IMR-90 (cell line): ENCODE results near the gene AKR1E2. TPM values are rescaled to one million over a fixed set of nuclear protein-coding genes. Genes with fewer than 3 reads are reported as not detected.

ENCODE experiments used
- ATAC-seq: fragments of 200-7000 bp; cut with Tn5 transposase; 2 replicates; pipeline ENCODE4 v1.9.1; 2020; ENCODE audit warnings: low read depth, mild to moderate bottlenecking, moderate library complexity
- BruUV-seq: library from RNA; stranded (reverse); fragments of 400-500 nt; replicated peaks from 2 replicates; lab custom pipeline; 2021; lab: Mats Ljungman, UMichigan
- CTCF ChIA-PET: fragments of 300-600 bp; formaldehyde crosslinking; extraction: SDS; loops from one replicate; lab custom pipeline; 2021; ENCODE audit warnings: antibody characterized with exemption; lab: Yijun Ruan, JAX
- POLR2A ChIA-PET: fragments of 300-600 bp; sonication (Branson Sonifier 250); formaldehyde crosslinking; loops from one replicate; lab custom pipeline; 2022; ENCODE audit warnings: antibody characterized with exemption; ENCODE audit not compliant: unreplicated experiment; lab: Charles Lee
- DNase-seq: peaks from one replicate; pipeline ENCODE4 v3.0.0; 2013
- H2AFZ ChIP-seq: replicated peaks from 2 replicates; pipeline ENCODE3; 2013; ENCODE audit warnings: low read length, mild to moderate bottlenecking; ENCODE audit not compliant: poor library complexity
- H2AK5ac ChIP-seq: 2 replicates; pipeline ENCODE4 v1.6.1; 2013; ENCODE audit warnings: low read depth, low read length, inconsistent platforms
- H2AK9ac ChIP-seq: replicated peaks from 2 replicates; pipeline ENCODE3; 2013; ENCODE audit warnings: mild to moderate bottlenecking, low read depth, low read length, moderate library complexity; ENCODE audit not compliant: poor library complexity
- H2BK120ac ChIP-seq: 2 replicates; pipeline ENCODE4 v1.6.1; 2013; ENCODE audit warnings: low read depth, low read length, inconsistent platforms
- H2BK15ac ChIP-seq: 3 replicates; pipeline ENCODE4 v1.6.1; 2013; ENCODE audit warnings: low read depth, low read length, inconsistent platforms
- H2BK20ac ChIP-seq: 2 replicates; pipeline ENCODE4 v1.6.1; 2013; ENCODE audit warnings: low read depth, mild to moderate bottlenecking, inconsistent platforms, low read length, moderate library complexity
- H2BK5ac ChIP-seq: 2 replicates; pipeline ENCODE4 v1.6.1; 2013; ENCODE audit warnings: mild to moderate bottlenecking, low read depth, low read length, inconsistent platforms; ENCODE audit not compliant: poor library complexity, severe bottlenecking
- H3K14ac ChIP-seq: replicated peaks from 2 replicates; pipeline ENCODE4 v1.6.1; 2013; ENCODE audit warnings: low read depth, low read length, inconsistent platforms
- H3K18ac ChIP-seq: 2 replicates; pipeline ENCODE4 v1.6.1; 2013; ENCODE audit warnings: low read depth, low read length, control low read depth
- H3K23ac ChIP-seq: 2 replicates; pipeline ENCODE4 v1.6.1; 2013; ENCODE audit warnings: low read depth, low read length, inconsistent platforms
- H3K27ac ChIP-seq: 2 replicates; pipeline ENCODE4 v1.5.1; 2013; ENCODE audit warnings: mild to moderate bottlenecking, control low read depth, low read length; ENCODE audit not compliant: insufficient read depth
- H3K27me3 ChIP-seq: 2 replicates; pipeline ENCODE4 v1.6.1; 2013; ENCODE audit warnings: low read length; ENCODE audit not compliant: control insufficient read depth, insufficient read depth
- H3K36me3 ChIP-seq: 2 replicates; pipeline ENCODE4 v1.6.1; 2013; ENCODE audit warnings: low read length, mixed read lengths; ENCODE audit not compliant: control insufficient read depth, insufficient read depth
- H3K4ac ChIP-seq: 2 replicates; pipeline ENCODE4 v1.6.1; 2013; ENCODE audit warnings: low read depth, low read length, inconsistent platforms
- H3K4me1 ChIP-seq: 2 replicates; pipeline ENCODE4 v1.6.1; 2013; ENCODE audit warnings: low read length, mixed read lengths; ENCODE audit not compliant: control insufficient read depth, insufficient read depth
- H3K4me2 ChIP-seq: 2 replicates; pipeline ENCODE4 v1.6.1; 2013; ENCODE audit warnings: low read depth, mild to moderate bottlenecking, control low read depth, low read length, moderate library complexity
- H3K4me3 ChIP-seq: 2 replicates; pipeline ENCODE4 v1.5.1; 2013; ENCODE audit warnings: low read depth, mild to moderate bottlenecking, control low read depth, low read length, moderate library complexity; ENCODE audit not compliant: insufficient read depth
- H3K56ac ChIP-seq: 2 replicates; pipeline ENCODE4 v1.6.1; 2013; ENCODE audit warnings: low read length, inconsistent platforms; ENCODE audit not compliant: insufficient read depth; ENCODE audit errors: extremely low read depth
- H3K79me1 ChIP-seq, 2 experiments: 2 replicates each; pipeline ENCODE4 v1.6.1; 2013; ENCODE audit warnings: low read length in 2 of 2, inconsistent platforms in 1 of 2, low read depth in 1 of 2
- H3K9ac ChIP-seq: 2 replicates; pipeline ENCODE4 v1.6.1; 2013; ENCODE audit warnings: low read depth, low read length, control low read depth
- H3K9me1 ChIP-seq: 2 replicates; pipeline ENCODE4 v1.6.1; 2013; ENCODE audit warnings: low read length, inconsistent platforms; ENCODE audit not compliant: insufficient read depth
- H3K9me3 ChIP-seq: 2 replicates; pipeline ENCODE4 v1.6.1; 2013; ENCODE audit warnings: low read length; ENCODE audit not compliant: control insufficient read depth, insufficient read depth
- H4K20me1 ChIP-seq: 2 replicates; pipeline ENCODE4 v1.6.1; 2013; ENCODE audit warnings: low read length, inconsistent platforms; ENCODE audit not compliant: insufficient read depth
- H4K5ac ChIP-seq: 2 replicates; pipeline ENCODE4 v1.6.1; 2013; ENCODE audit warnings: mild to moderate bottlenecking, low read depth, low read length, control low read depth
- H4K8ac ChIP-seq, 2 experiments: 2 replicates each; pipeline ENCODE4 v1.6.1; 2013; ENCODE audit warnings: low read depth in 2 of 2, low read length in 2 of 2, control low read depth in 1 of 2, inconsistent platforms in 1 of 2
- H4K91ac ChIP-seq: 2 replicates; pipeline ENCODE4 v1.6.1; 2013; ENCODE audit warnings: low read depth, low read length, inconsistent platforms; ENCODE audit not compliant: insufficient read depth
- BHLHE40 ChIP-seq: fragments of 150-350 bp; IDR thresholded peaks from 2 replicates; pipeline ENCODE4 v1.6.1; 2016; ENCODE audit warnings: mild to moderate bottlenecking, low read depth, low read length
- CEBPB ChIP-seq: IDR thresholded peaks from 2 replicates; pipeline ENCODE4 v1.6.1; 2012; ENCODE audit warnings: low read depth, low read length, improper control_type of control experiment
- CHD1 ChIP-seq: IDR thresholded peaks from 2 replicates; pipeline ENCODE4 v1.6.1; 2012; ENCODE audit warnings: low read depth, low read length, improper control_type of control experiment
- CTCF ChIP-seq: conservative IDR thresholded peaks from 2 replicates; pipeline ENCODE4 v1.5.1; 2012; ENCODE audit warnings: mild to moderate bottlenecking, low read depth, low read length, improper control_type of control experiment
- ELK1 ChIP-seq: fragments of 150-350 bp; IDR thresholded peaks from 2 replicates; pipeline ENCODE4 v1.6.1; 2016; ENCODE audit warnings: low read depth, mild to moderate bottlenecking, low read length, moderate library complexity, borderline replicate concordance
- FOS ChIP-seq: fragments of 150-350 bp; IDR thresholded peaks from 2 replicates; pipeline ENCODE4 v1.6.1; 2016; ENCODE audit warnings: low read depth, low read length
- MAFK ChIP-seq: IDR thresholded peaks from 2 replicates; pipeline ENCODE4 v1.6.1; 2012; ENCODE audit warnings: low read depth, low read length, improper control_type of control experiment
- MAZ ChIP-seq: IDR thresholded peaks from 2 replicates; pipeline ENCODE4 v1.6.1; 2012; ENCODE audit warnings: low read depth, mild to moderate bottlenecking, low read length, improper control_type of control experiment, moderate library complexity, borderline replicate concordance
- MXI1 ChIP-seq: IDR thresholded peaks from 2 replicates; pipeline ENCODE4 v1.6.1; 2012; ENCODE audit warnings: low read depth, mild to moderate bottlenecking, low read length, moderate library complexity, borderline replicate concordance
- NFE2L2 ChIP-seq: fragments of 150-350 bp; IDR thresholded peaks from 2 replicates; pipeline ENCODE4 v1.6.1; 2016; ENCODE audit warnings: low read depth, mild to moderate bottlenecking, low read length
- POLR2A ChIP-seq: IDR thresholded peaks from 2 replicates; pipeline ENCODE4 v1.6.1; 2012; ENCODE audit warnings: mild to moderate bottlenecking, low read depth, low read length
- RAD21 ChIP-seq: IDR thresholded peaks from 2 replicates; pipeline ENCODE4 v1.6.1; 2012; ENCODE audit warnings: low read length, improper control_type of control experiment
- RCOR1 ChIP-seq: IDR thresholded peaks from 2 replicates; pipeline ENCODE4 v1.6.1; 2012; ENCODE audit warnings: mild to moderate bottlenecking, low read length, improper control_type of control experiment; ENCODE audit not compliant: insufficient replicate concordance
- RFX5 ChIP-seq: IDR thresholded peaks from 2 replicates; pipeline ENCODE4 v1.8.0; 2012; ENCODE audit warnings: low read depth, mild to moderate bottlenecking, low read length, moderate library complexity
- SMC3 ChIP-seq: fragments of 150-350 bp; IDR thresholded peaks from 2 replicates; pipeline ENCODE4 v1.6.1; 2016; ENCODE audit warnings: low read depth, mild to moderate bottlenecking, antibody characterized with exemption, low read length, moderate library complexity
- USF2 ChIP-seq: fragments of 150-350 bp; IDR thresholded peaks from 2 replicates; pipeline ENCODE4 v1.6.1; 2017; ENCODE audit warnings: mild to moderate bottlenecking, antibody characterized with exemption, low read length, low read depth
- WGBS, 2 experiments: methylation state at CpG; one replicate each; pipeline versions ENCODE4 v1.1.5 to v1.1.7; 2013; ENCODE audit warnings: missing lambda C conversion rate in 2 of 2; ENCODE audit not compliant: insufficient read length in 1 of 2; ENCODE audit errors: extremely low coverage in 2 of 2; 5-methylcytosine and 5-hydroxymethylcytosine counted together
- dilution Hi-C: fragments of 300-500 bp; cut with HindIII; formaldehyde crosslinking; loops from one replicate; pipeline ENCODE4 v1.14.3; 2018; ENCODE audit warnings: low sequenced_read_pairs; ENCODE audit not compliant: unreplicated experiment
- in situ Hi-C: fragments of 300-500 bp; cut with MboI; formaldehyde crosslinking; loops from 3 replicates; pipeline ENCODE4 v1.14.3; 2019; ENCODE audit warnings: low sequenced_read_pairs, inconsistent platforms, mixed read lengths
- intact Hi-C: fragments of 100-400 bp; cut with micrococcal nuclease; formaldehyde crosslinking; loops from 2 replicates; pipeline ENCODE4 v1.10.0; 2022
- polyA plus RNA-seq, 3 experiments: library from polyadenylated mRNA; depleted of rRNA; stranded (reverse); fragments of >200 nt; gene quantifications; 2 replicates each; pipeline ENCODE4 v1.2.3, GENCODE V29; 2012; ENCODE audit warnings: low replicate concordance in 1 of 3
- total RNA-seq: library from RNA; depleted of rRNA; stranded (reverse); fragments of >200 nt; gene quantifications from 2 replicates; pipeline ENCODE4 v1.2.3, GENCODE V29; 2012

Gene AKR1E2
- total and polyA plus RNA-seq, 2 of the 4 experiments (the other 2 are of a cell fraction) = 1.2 to 3.4 TPM

GRCh38 chr10:4813496-4813895, 12.5 kb upstream of the AKR1E2 start:
- Histone ChIP-seq H2BK20ac (peak overlapping the region; percentile 66; the same call in 1 of the 2 replicates), H3K18ac (no peak overlapping the region), H3K9ac (no peak overlapping the region), H2BK5ac (no peak overlapping the region), H4K8ac (no peak overlapping the region), H4K20me1 (no peaks in the 10 kb centered on the region), H2BK120ac (peak overlapping the region; percentile 32; the same call in 1 of the 2 replicates), H3K4me3 (no peak overlapping the region), H2AK5ac (peak overlapping the region; percentile 51; the same call in 1 of the 2 replicates), H3K4ac (peak overlapping the region; percentile 60), H3K27ac (no peak overlapping the region), H3K36me3 (no peaks in the 10 kb centered on the region), H2BK15ac (no peak overlapping the region; the same call in 2 of the 3 replicates), H2AK9ac (no peak overlapping the region), H3K23ac (no peak overlapping the region), H2AFZ (no peak overlapping the region), H3K56ac (no peak overlapping the region), H3K79me1 (peaks cover 0 to 31% of the 10 kb centered on the region in 2 experiments; a peak in 3 of 4 replicates), H4K5ac (no peak overlapping the region), H3K4me2 (no peak overlapping the region), H3K4me1 (peaks cover 5% of the 10 kb centered on the region; the same call in 1 of the 2 replicates), H3K9me1 (peaks cover 14% of the 10 kb centered on the region), H3K27me3 (no peaks in the 10 kb centered on the region), H3K9me3 (no peaks in the 10 kb centered on the region), H3K14ac (no peak overlapping the region), H4K91ac (no peak overlapping the region)
- ATAC-seq (no peak), DNase-seq (no peak)
- intact Hi-C loops (loop anchor here (10.0 kb wide), 1 partner anchor 571 kb away; no protein-coding TSS in a partner anchor), dilution Hi-C loops (no loop called here), in situ Hi-C loops (no loop called here)
- CTCF ChIA-PET = interaction anchor here (0.7 to 1.9 kb wide), 3 partner anchors 36 to 1326 kb away, joined by 3 to 6 read pairs (median 5); no protein-coding TSS in a partner anchor
- TF ChIP-seq RFX5 = no peak
- TF ChIP-seq MAFK = no peak
- no peak for TF ChIP-seq USF2
- no peak for TF ChIP-seq RCOR1
- no peak for TF ChIP-seq RAD21
- no peak for TF ChIP-seq CTCF
- no peak for TF ChIP-seq MAZ
- no peak for TF ChIP-seq POLR2A
- TF ChIP-seq MXI1 = no peak
- no peak for TF ChIP-seq CEBPB
- TF ChIP-seq BHLHE40 = no peak
- TF ChIP-seq SMC3 = no peak
- no peak for TF ChIP-seq ELK1
- no peak for TF ChIP-seq CHD1
- TF ChIP-seq NFE2L2 = no peak
- no peak for TF ChIP-seq FOS
- no TSS peak for BruUV-seq
- POLR2A ChIA-PET = no interaction called here
- no CpG with 5 or more reads among the region's 5 CpGs for WGBS, 2 experiments
